GM12874 (cell line): ENCODE results near the gene DNER.

Experiments used
- CTCF ChIP-seq: IDR thresholded peaks from 2 replicates; pipeline ENCODE4 v1.5.1; 2011; ENCODE audit warnings: low read depth, mild to moderate bottlenecking, control low read depth, low read length, moderate library complexity; ENCODE audit not compliant: insufficient read depth

The DNER gene

GRCh38 chr2:229501051-229501794, 213.1 kb downstream of the DNER start:
- TF ChIP-seq CTCF: no peak

GRCh38 chr2:229492034-229492433, 222.3 kb downstream of the DNER start:
- TF ChIP-seq CTCF: no peak

- TF ChIP-seq CTCF: no peak
These were observed 224.2 kb downstream of the DNER start for GRCh38 chr2:229490167-229490566.

- TF ChIP-seq CTCF: no peak
These were observed 225.3 kb downstream of the DNER start for GRCh38 chr2:229489016-229489415.

GRCh38 chr2:229488232-229488631, 226.1 kb downstream of the DNER start:
- no peak for TF ChIP-seq CTCF

GRCh38 chr2:229486673-229487072, 227.7 kb downstream of the DNER start:
- no peak for TF ChIP-seq CTCF

- TF ChIP-seq CTCF: no peak
These were observed 228.5 kb downstream of the DNER start for GRCh38 chr2:229485857-229486256.

GRCh38 chr2:229477269-229477755, 237.0 kb downstream of the DNER start:
- TF ChIP-seq CTCF: no peak
